ENCODE measurements around the gene CRELD2. TPM values are rescaled to one million over a fixed set of nuclear protein-coding genes. Genes with fewer than 3 reads are reported as not detected.

CRELD2 gene
- polyA plus RNA-seq, 1 donor (not counting 4 experiments of a cell fraction or from before 2014, with no cell fraction given): 33.5 TPM

- Histone ChIP-seq H3K36me3 (ENCODE audit: control insufficient read depth in 2 of 2, extremely low read depth in 1 of 2, insufficient read depth in 2 of 2, low read length in 2 of 2) (no peaks in the 10 kb centered on the region), H3K4me1 (ENCODE audit: control insufficient read depth, extremely low read depth, insufficient read depth, low read length) (peaks cover 22% of the 10 kb centered on the region), H3K27ac (ENCODE audit: control insufficient read depth, insufficient read depth, low read length) (no peak overlapping the region), H3K9me1 (ENCODE audit: control insufficient read depth, extremely low read depth, insufficient read depth, low read length) (no peaks in the 10 kb centered on the region), H2AFZ (ENCODE audit: control insufficient read depth, low read length) (no peak overlapping the region), H3K9me3 (ENCODE audit: control insufficient read depth, low read depth, low read length) (no peaks in the 10 kb centered on the region), H3K79me2 (ENCODE audit: control insufficient read depth, insufficient read depth, low read length) (no peaks in the 10 kb centered on the region), H3K4me2 (ENCODE audit: control insufficient read depth, extremely low read depth, insufficient read depth, low read depth, low read length) (peak overlapping the region; percentile 32), H3K4me3 (ENCODE audit: control insufficient read depth in 2 of 3, extremely low read depth in 1 of 3, insufficient read depth in 2 of 3, low read depth in 1 of 3, low read length in 3 of 3) (peak overlapping the region in 1 of 3 experiments; percentile 8), H3K9ac (ENCODE audit: control insufficient read depth, extremely low read depth, insufficient read depth, low read length) (peak overlapping the region; percentile 47), H4K20me1 (ENCODE audit: control insufficient read depth, extremely low read depth, insufficient read depth, low read length) (no peaks in the 10 kb centered on the region), H3K27me3 (ENCODE audit: control insufficient read depth, extremely low read depth, insufficient read depth, low read length) (peaks cover 14% of the 10 kb centered on the region)
- dilution Hi-C loops (cut with MboI; ENCODE audit: extremely low pct_ligation_motif_present, low sequenced_read_pairs): no loop called here
- DNase-seq (ENCODE audit: low read depth, low spot score) (no peak), FAIRE-seq (no peak)
- TF ChIP-seq CTCF (optimal IDR thresholded peaks at IDR 0.05 in 1 of 3, IDR thresholded peaks at IDR 0.05 in 1 of 3, conservative IDR thresholded peaks at IDR 0.05 in 1 of 3; ENCODE audit: extremely low read depth in 1 of 3, insufficient read depth in 2 of 3, low read length in 3 of 3) (no peak), EZH2 (IDR thresholded peaks at IDR 0.05; ENCODE audit: low read length) (no peak)
Observed at GRCh38 chr22:49934160-49934890, 15.9 kb downstream of the CRELD2 start.

GRCh38 chr22:49934891-49935557 is 16.6 kb downstream of the CRELD2 start:
- Histone ChIP-seq H3K9me3 (ENCODE audit: control insufficient read depth, low read depth, low read length) (no peaks in the 10 kb centered on the region), H3K9me1 (ENCODE audit: control insufficient read depth, extremely low read depth, insufficient read depth, low read length) (no peaks in the 10 kb centered on the region), H3K9ac (ENCODE audit: control insufficient read depth, extremely low read depth, insufficient read depth, low read length) (peak overlapping the region; percentile 47), H3K4me3 (ENCODE audit: control insufficient read depth in 2 of 3, extremely low read depth in 1 of 3, insufficient read depth in 2 of 3, low read depth in 1 of 3, low read length in 3 of 3) (peak overlapping the region in 1 of 3 experiments; percentile 8), H2AFZ (ENCODE audit: control insufficient read depth, low read length) (peak overlapping the region; percentile 15), H4K20me1 (ENCODE audit: control insufficient read depth, extremely low read depth, insufficient read depth, low read length) (no peaks in the 10 kb centered on the region), H3K4me2 (ENCODE audit: control insufficient read depth, extremely low read depth, insufficient read depth, low read depth, low read length) (peak overlapping the region; percentile 32), H3K36me3 (ENCODE audit: control insufficient read depth in 2 of 2, extremely low read depth in 1 of 2, insufficient read depth in 2 of 2, low read length in 2 of 2) (no peaks in the 10 kb centered on the region), H3K27ac (ENCODE audit: control insufficient read depth, insufficient read depth, low read length) (no peak overlapping the region), H3K27me3 (ENCODE audit: control insufficient read depth, extremely low read depth, insufficient read depth, low read length) (peaks cover 10% of the 10 kb centered on the region), H3K79me2 (ENCODE audit: control insufficient read depth, insufficient read depth, low read length) (no peaks in the 10 kb centered on the region), H3K4me1 (ENCODE audit: control insufficient read depth, extremely low read depth, insufficient read depth, low read length) (peaks cover 20% of the 10 kb centered on the region)
- dilution Hi-C loops (cut with MboI; ENCODE audit: extremely low pct_ligation_motif_present, low sequenced_read_pairs): no loop called here
- DNase-seq (ENCODE audit: low read depth, low spot score) (no peak), FAIRE-seq (no peak)
- TF ChIP-seq EZH2 (IDR thresholded peaks at IDR 0.05; ENCODE audit: low read length) (no peak), CTCF (optimal IDR thresholded peaks at IDR 0.05 in 1 of 3, IDR thresholded peaks at IDR 0.05 in 1 of 3, conservative IDR thresholded peaks at IDR 0.05 in 1 of 3; ENCODE audit: extremely low read depth in 1 of 3, insufficient read depth in 2 of 3, low read length in 3 of 3) (no peak)
